A549 (cell line): ENCODE data around the gene MEIS1.

Experiments
- BHLHE40 ChIP-seq: IDR thresholded peaks from 2 replicates; pipeline ENCODE4 v1.6.1; 2012; ENCODE audit warnings: low read depth, low read length, inconsistent platforms
- CHD4 ChIP-seq: fragments of 200-600 bp; sonication (generic); IDR thresholded peaks from 2 replicates; pipeline ENCODE4 v1.6.1; 2016; ENCODE audit warnings: antibody characterized with exemption, mild to moderate bottlenecking, borderline replicate concordance
- EP300 ChIP-seq, 2 experiments: fragments of >200 bp; sonication (Bioruptor Twin); formaldehyde crosslinking; IDR thresholded peaks; 2 replicates in 1 of 2; 3 replicates in 1 of 2; pipeline ENCODE4 v1.6.1; 2016 to 2017
- JUNB ChIP-seq: fragments of >200 bp; sonication (Bioruptor Twin); formaldehyde crosslinking; IDR thresholded peaks from 2 replicates; pipeline ENCODE4 v1.6.1; 2016
- KDM1A ChIP-seq: fragments of 200-600 bp; sonication (generic); IDR thresholded peaks from 2 replicates; pipeline ENCODE4 v1.6.1; 2016; ENCODE audit warnings: low read depth, mild to moderate bottlenecking
- MAZ ChIP-seq: fragments of 150-350 bp; IDR thresholded peaks from 2 replicates; pipeline ENCODE4 v1.6.1; 2014; ENCODE audit warnings: antibody characterized with exemption, low read depth, low read length, borderline replicate concordance
- NR3C1 ChIP-seq: fragments of >200 bp; sonication (Bioruptor Twin); formaldehyde crosslinking; IDR thresholded peaks from 3 replicates; pipeline ENCODE4 v1.6.1; 2017
- PHF8 ChIP-seq: fragments of 200-600 bp; sonication (generic); IDR thresholded peaks from 2 replicates; pipeline ENCODE4 v1.6.1; 2016; ENCODE audit warnings: low read depth, mild to moderate bottlenecking, antibody characterized with exemption, moderate library complexity, borderline replicate concordance
- POLR2A ChIP-seq: IDR thresholded peaks from 2 replicates; pipeline ENCODE4 v1.6.1; 2012; ENCODE audit warnings: mild to moderate bottlenecking, low read length
- SREBF2 ChIP-seq: fragments of 450-650 bp; IDR thresholded peaks from 2 replicates; pipeline ENCODE4 v1.6.1; 2014; ENCODE audit warnings: mild to moderate bottlenecking, moderate library complexity
- TF ChIP-seq, protein P1 (sequence below): fragments of >200 bp; sonication (Bioruptor Twin); formaldehyde crosslinking; IDR thresholded peaks from 3 replicates; pipeline ENCODE4 v1.5.1; 2016
- TF ChIP-seq, protein P2 (sequence below): IDR thresholded peaks from 2 replicates; pipeline ENCODE4 v1.6.1; 2012
- TF ChIP-seq, protein P3 (sequence below): fragments of 150-350 bp; IDR thresholded peaks from 2 replicates; pipeline ENCODE4 v1.6.1; 2014; ENCODE audit warnings: low read depth, mild to moderate bottlenecking, low read length
- TF ChIP-seq, protein P4 (sequence below): fragments of 200-600 bp; sonication (generic); IDR thresholded peaks from 2 replicates; pipeline ENCODE4 v1.6.1; 2016; ENCODE audit warnings: antibody characterized with exemption, mild to moderate bottlenecking, moderate library complexity

DNA sequence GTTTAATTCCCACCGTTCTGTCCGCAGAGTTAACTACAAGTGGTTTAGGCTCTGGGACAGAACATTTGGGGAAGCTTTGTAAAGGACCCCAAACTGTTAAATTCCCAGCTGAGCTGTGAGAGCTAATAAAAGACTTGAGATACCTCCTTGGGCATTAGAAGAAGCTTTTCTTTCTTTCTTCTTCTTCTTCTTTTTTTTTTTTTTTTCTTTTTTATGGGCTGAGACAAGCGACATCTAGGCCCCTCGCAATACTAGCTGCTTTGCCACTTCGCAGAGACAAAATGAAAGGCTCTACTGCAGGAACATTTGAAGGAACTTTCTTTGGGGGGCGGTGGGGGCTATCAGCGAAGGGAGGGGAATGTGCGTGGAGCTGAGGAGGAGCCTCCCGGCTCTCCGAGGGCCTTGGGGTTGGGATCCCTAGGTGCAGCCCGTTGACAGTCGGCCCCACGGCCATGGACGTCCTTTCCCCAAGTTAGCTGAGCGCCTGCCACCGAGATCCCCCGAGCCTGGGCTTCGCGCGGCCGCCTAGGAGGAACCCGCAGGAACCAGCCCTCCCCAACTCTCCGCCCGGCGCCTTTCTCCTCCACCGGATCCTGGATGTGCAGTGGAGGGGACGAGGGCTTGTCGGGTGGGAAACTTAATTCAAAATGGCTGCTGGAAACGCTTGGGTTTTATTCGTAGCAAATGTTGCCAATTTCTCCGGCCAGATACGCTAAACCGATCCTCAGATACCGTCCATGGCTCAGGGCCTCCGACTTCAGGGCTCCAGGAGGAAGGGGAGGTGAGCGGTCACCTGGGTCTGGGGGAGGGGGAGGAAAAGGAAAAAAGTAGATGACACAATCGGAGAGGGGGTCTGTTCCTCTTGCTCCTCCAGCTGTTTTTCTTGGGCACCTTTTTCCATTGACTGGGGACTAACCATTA, 4.2 kb downstream of the MEIS1 start:
- TF ChIP-seq, protein P1, sequence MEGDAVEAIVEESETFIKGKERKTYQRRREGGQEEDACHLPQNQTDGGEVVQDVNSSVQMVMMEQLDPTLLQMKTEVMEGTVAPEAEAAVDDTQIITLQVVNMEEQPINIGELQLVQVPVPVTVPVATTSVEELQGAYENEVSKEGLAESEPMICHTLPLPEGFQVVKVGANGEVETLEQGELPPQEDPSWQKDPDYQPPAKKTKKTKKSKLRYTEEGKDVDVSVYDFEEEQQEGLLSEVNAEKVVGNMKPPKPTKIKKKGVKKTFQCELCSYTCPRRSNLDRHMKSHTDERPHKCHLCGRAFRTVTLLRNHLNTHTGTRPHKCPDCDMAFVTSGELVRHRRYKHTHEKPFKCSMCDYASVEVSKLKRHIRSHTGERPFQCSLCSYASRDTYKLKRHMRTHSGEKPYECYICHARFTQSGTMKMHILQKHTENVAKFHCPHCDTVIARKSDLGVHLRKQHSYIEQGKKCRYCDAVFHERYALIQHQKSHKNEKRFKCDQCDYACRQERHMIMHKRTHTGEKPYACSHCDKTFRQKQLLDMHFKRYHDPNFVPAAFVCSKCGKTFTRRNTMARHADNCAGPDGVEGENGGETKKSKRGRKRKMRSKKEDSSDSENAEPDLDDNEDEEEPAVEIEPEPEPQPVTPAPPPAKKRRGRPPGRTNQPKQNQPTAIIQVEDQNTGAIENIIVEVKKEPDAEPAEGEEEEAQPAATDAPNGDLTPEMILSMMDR = no peak
- no peak for TF ChIP-seq POLR2A
- no peak for TF ChIP-seq EP300 (IDR thresholded peaks at IDR 0.05)
- TF ChIP-seq, protein P2, sequence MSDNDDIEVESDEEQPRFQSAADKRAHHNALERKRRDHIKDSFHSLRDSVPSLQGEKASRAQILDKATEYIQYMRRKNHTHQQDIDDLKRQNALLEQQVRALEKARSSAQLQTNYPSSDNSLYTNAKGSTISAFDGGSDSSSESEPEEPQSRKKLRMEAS = no peak
- TF ChIP-seq, protein P3, sequence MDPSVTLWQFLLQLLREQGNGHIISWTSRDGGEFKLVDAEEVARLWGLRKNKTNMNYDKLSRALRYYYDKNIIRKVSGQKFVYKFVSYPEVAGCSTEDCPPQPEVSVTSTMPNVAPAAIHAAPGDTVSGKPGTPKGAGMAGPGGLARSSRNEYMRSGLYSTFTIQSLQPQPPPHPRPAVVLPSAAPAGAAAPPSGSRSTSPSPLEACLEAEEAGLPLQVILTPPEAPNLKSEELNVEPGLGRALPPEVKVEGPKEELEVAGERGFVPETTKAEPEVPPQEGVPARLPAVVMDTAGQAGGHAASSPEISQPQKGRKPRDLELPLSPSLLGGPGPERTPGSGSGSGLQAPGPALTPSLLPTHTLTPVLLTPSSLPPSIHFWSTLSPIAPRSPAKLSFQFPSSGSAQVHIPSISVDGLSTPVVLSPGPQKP = no peak
- TF ChIP-seq CHD4 = no peak
- TF ChIP-seq PHF8 = no peak
- TF ChIP-seq, protein P4, sequence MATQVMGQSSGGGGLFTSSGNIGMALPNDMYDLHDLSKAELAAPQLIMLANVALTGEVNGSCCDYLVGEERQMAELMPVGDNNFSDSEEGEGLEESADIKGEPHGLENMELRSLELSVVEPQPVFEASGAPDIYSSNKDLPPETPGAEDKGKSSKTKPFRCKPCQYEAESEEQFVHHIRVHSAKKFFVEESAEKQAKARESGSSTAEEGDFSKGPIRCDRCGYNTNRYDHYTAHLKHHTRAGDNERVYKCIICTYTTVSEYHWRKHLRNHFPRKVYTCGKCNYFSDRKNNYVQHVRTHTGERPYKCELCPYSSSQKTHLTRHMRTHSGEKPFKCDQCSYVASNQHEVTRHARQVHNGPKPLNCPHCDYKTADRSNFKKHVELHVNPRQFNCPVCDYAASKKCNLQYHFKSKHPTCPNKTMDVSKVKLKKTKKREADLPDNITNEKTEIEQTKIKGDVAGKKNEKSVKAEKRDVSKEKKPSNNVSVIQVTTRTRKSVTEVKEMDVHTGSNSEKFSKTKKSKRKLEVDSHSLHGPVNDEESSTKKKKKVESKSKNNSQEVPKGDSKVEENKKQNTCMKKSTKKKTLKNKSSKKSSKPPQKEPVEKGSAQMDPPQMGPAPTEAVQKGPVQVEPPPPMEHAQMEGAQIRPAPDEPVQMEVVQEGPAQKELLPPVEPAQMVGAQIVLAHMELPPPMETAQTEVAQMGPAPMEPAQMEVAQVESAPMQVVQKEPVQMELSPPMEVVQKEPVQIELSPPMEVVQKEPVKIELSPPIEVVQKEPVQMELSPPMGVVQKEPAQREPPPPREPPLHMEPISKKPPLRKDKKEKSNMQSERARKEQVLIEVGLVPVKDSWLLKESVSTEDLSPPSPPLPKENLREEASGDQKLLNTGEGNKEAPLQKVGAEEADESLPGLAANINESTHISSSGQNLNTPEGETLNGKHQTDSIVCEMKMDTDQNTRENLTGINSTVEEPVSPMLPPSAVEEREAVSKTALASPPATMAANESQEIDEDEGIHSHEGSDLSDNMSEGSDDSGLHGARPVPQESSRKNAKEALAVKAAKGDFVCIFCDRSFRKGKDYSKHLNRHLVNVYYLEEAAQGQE = no peak
- TF ChIP-seq MAZ = no peak
- no peak for TF ChIP-seq SREBF2
- no peak for TF ChIP-seq NR3C1
- no peak for TF ChIP-seq KDM1A
- no peak for TF ChIP-seq BHLHE40
- TF ChIP-seq JUNB = no peak
